ENCODE data around the gene CTDP1.

DNA sequence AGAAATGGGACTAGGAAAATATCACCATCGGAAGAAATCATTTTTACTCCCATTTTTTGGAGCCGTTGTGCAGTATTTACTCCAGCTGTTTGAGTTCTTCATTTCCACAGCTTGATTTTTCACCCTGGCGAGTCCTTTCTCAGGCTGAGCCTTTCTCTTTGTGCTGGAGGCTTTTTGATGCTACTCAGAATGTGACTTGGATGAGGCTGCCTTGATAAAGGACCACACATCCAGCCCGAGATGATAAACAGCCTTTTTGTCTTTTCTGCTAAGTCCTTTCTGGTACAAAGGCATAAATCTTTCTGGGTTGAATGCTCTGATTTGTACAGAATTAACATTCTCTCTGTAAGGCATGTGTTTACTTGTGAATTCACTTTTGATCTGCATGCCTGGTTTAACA is 17.6 kb upstream of the CTDP1 start:
- TF ChIP-seq, protein P1, sequence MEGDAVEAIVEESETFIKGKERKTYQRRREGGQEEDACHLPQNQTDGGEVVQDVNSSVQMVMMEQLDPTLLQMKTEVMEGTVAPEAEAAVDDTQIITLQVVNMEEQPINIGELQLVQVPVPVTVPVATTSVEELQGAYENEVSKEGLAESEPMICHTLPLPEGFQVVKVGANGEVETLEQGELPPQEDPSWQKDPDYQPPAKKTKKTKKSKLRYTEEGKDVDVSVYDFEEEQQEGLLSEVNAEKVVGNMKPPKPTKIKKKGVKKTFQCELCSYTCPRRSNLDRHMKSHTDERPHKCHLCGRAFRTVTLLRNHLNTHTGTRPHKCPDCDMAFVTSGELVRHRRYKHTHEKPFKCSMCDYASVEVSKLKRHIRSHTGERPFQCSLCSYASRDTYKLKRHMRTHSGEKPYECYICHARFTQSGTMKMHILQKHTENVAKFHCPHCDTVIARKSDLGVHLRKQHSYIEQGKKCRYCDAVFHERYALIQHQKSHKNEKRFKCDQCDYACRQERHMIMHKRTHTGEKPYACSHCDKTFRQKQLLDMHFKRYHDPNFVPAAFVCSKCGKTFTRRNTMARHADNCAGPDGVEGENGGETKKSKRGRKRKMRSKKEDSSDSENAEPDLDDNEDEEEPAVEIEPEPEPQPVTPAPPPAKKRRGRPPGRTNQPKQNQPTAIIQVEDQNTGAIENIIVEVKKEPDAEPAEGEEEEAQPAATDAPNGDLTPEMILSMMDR (conservative IDR thresholded peaks at IDR 0.05; ENCODE audit: low read depth, low read length) = no peak
- no peak for TF ChIP-seq EZH2 (IDR thresholded peaks at IDR 0.05; ENCODE audit: low read length, unreplicated experiment)
- TF ChIP-seq EZH2phosphoT487 (IDR thresholded peaks at IDR 0.05; ENCODE audit: borderline replicate concordance, low read length) = no peak
